ENCODE data around the gene GNAI1.

DNA sequence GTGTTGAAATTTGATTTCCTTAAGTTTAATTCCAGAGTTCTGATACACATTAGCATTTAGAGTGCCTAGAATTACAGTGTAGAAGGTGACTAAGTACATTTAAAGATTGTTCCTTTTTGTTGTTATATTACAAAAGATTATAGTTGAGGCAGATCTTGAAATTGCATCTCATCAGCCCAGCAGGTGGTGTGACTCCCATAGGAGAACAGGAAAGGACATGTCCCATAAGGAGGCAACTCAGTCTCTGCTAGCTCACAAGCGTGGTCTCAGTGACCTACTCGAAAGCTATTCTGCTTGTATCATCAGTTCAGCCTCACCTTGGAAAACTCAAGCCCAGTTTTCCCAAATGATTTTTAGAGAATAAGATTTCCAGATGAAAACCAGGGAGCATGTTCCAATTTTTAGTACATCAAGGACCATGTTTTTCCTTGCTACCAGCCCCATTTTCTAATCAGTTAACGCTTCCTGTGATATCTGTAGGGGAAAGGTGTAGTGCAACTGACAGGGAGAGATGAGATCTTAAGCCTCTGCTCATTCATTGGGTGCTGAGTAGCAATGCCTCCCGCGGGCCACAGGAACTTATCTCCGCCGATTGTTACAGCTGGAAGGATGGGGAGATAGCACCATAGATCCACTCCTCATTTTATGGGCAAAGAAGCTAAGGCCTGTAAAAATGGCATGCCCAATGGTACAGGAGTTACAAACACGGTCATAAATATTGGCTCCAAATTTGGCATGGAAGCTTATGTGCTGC is 1.1 kb upstream of the GNAI1 start:
- TF ChIP-seq, protein P1, sequence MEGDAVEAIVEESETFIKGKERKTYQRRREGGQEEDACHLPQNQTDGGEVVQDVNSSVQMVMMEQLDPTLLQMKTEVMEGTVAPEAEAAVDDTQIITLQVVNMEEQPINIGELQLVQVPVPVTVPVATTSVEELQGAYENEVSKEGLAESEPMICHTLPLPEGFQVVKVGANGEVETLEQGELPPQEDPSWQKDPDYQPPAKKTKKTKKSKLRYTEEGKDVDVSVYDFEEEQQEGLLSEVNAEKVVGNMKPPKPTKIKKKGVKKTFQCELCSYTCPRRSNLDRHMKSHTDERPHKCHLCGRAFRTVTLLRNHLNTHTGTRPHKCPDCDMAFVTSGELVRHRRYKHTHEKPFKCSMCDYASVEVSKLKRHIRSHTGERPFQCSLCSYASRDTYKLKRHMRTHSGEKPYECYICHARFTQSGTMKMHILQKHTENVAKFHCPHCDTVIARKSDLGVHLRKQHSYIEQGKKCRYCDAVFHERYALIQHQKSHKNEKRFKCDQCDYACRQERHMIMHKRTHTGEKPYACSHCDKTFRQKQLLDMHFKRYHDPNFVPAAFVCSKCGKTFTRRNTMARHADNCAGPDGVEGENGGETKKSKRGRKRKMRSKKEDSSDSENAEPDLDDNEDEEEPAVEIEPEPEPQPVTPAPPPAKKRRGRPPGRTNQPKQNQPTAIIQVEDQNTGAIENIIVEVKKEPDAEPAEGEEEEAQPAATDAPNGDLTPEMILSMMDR (conservative IDR thresholded peaks at IDR 0.05; ENCODE audit: low read depth, low read length), result no peak
- no peak for TF ChIP-seq EZH2 (IDR thresholded peaks at IDR 0.05; ENCODE audit: borderline replicate concordance, low read depth, low read length, poor library complexity, severe bottlenecking)

Measured in A673 (cell line).